GM19328 (cell line): ENCODE measurements around the gene FGD3.
"Not testable (repeated sequence)": the region's sequence is repeated elsewhere in the genome, so short reads cannot be mapped to it uniquely, and the experiment has no call there.

Source experiments
- ATAC-seq: cut with Tn5 transposase; IDR thresholded peaks from one replicate; pipeline ENCODE4 v1.9.1; 2021; ENCODE audit warnings: mild to moderate bottlenecking, moderate library complexity; ENCODE audit not compliant: unreplicated experiment

The FGD3 gene

GRCh38 chr9:92974761-92975755 lies 27.7 kb downstream of the FGD3 start:
- no peak for ATAC-seq

GRCh38 chr9:92976431-92976830 lies 29.1 kb downstream of the FGD3 start:
- no peak for ATAC-seq

- no peak for ATAC-seq
These were observed 30.0 kb downstream of the FGD3 start for GRCh38 chr9:92977279-92977678.

GRCh38 chr9:92978345-92978875 lies 31.1 kb downstream of the FGD3 start:
- no peak for ATAC-seq

GRCh38 chr9:92979283-92980056 lies 32.1 kb downstream of the FGD3 start:
- no peak for ATAC-seq

GRCh38 chr9:92980085-92980745 lies 32.9 kb downstream of the FGD3 start:
- ATAC-seq: no peak

- no peak for ATAC-seq
These were observed 34.8 kb downstream of the FGD3 start for GRCh38 chr9:92982130-92982529.

- ATAC-seq: no peak
These were observed 36.8 kb downstream of the FGD3 start for GRCh38 chr9:92983984-92984589.

GRCh38 chr9:92984976-92985375 lies 37.7 kb downstream of the FGD3 start:
- no peak for ATAC-seq

GRCh38 chr9:92986176-92987119 lies 39.1 kb downstream of the FGD3 start:
- no peak for ATAC-seq

- ATAC-seq: no peak
These were observed 41.0 kb downstream of the FGD3 start for GRCh38 chr9:92988215-92988768.

GRCh38 chr9:92989561-92989960 lies 42.2 kb downstream of the FGD3 start:
- ATAC-seq: no peak

- ATAC-seq: no peak
These were observed 43.1 kb downstream of the FGD3 start for GRCh38 chr9:92990461-92990860.

GRCh38 chr9:92992549-92992948 lies 45.2 kb downstream of the FGD3 start:
- ATAC-seq: no peak

- ATAC-seq: not testable (repeated sequence)
These were observed 51.5 kb downstream of the FGD3 start for GRCh38 chr9:92998871-92999270.

- ATAC-seq: no peak
These were observed 53.7 kb downstream of the FGD3 start for GRCh38 chr9:93001031-93001430.

GRCh38 chr9:93002700-93003099 lies 55.4 kb downstream of the FGD3 start:
- ATAC-seq: no peak

GRCh38 chr9:93003552-93004407 lies 56.5 kb downstream of the FGD3 start:
- ATAC-seq: no peak
